ENCODE results near the gene KRT83.

GRCh38 chr12:52360106-52360662 is 39.0 kb upstream of the KRT83 start:
- no peak for TF ChIP-seq CTCF (conservative IDR thresholded peaks at IDR 0.05 in 1 of 2, IDR thresholded peaks at IDR 0.05 in 1 of 2; ENCODE audit: low read depth in 1 of 2, low read length in 2 of 2)
- TF ChIP-seq EZH2 (IDR thresholded peaks at IDR 0.05; ENCODE audit: low read length, missing control alignments) = no peak

Data from fibroblast of lung (primary cell).